Measurements from ENCODE around the gene CRELD2.

CRELD2 gene

GRCh38 chr22:49935561-49935960 is 17.1 kb downstream of the CRELD2 start (continued):
- TF ChIP-seq HIC1 (tag by site-specific recombination; IDR thresholded peaks at IDR 0.05) = no peak
- no peak for TF ChIP-seq MYNN (tag by site-specific recombination; IDR thresholded peaks at IDR 0.05; ENCODE audit: borderline replicate concordance)
- TF ChIP-seq ZNF623 (tag by site-specific recombination; IDR thresholded peaks at IDR 0.05) = no peak
- TF ChIP-seq ZBTB49 (tag by site-specific recombination; IDR thresholded peaks at IDR 0.05; ENCODE audit: low read depth) = no peak
- TF ChIP-seq ZSCAN5A (tag by site-specific recombination; IDR thresholded peaks at IDR 0.05) = no peak

DNA sequence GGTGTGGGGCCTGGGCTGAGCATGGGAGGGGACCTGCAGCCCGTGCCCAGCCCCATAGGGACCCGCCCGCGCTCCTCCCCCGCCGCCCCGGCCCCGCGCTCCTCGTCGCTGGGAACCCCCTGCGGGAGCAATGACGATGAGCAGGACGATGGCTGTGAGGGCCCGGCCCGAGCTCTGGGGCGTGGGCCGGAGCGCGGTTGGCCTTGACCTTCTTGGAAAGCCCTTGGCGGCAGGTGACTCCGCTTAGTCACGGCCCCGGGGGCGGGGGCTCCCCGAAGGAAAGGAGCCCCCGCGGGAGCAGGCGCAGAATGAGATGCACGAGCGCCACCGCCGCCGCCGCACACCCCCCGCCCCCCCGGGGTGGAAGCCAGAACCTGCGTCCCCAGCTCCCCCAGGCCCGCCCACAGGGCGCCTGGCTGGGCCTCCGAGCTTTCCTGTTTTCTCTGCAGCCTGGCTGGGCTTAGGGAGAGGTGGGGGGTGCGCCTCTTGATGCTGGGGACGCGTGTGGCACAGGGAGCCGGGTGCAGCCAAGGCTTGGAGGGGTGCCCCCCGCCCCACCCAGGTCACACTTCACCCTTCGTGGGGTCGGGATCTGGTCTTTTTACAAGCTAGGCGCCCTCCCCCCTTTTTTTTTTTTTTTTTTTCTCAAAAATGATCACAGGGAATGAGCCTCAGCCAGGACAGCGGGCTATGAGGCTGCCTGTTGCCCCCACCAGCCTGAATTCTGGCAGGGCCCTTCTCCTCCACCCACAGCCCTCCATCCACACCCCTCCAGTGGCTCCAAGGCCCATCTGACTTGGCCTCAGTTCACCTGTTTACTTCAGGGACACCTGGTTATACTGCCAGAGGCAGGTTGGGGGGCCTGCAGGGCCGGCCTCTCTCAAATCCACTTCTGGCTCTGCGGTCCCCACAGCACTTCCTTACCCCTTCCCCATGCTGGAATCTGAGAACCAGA is 17.9 kb downstream of the CRELD2 start:
- ChIA-PET POLR2A (interaction anchor here (0.6 to 1.4 kb wide), 2 partner anchors 12 to 24 kb away, joined by 4 to 7 read pairs; partner anchors contain the start of gene PIM3), CTCF (interaction anchor here (0.5 to 1.4 kb wide), 3 partner anchors 89 to 96 kb away, joined by 3 to 9 read pairs (median 3); no protein-coding TSS in a partner anchor)
- Histone ChIP-seq H3K27ac (ENCODE audit: extremely low read depth, low read depth, low read length) (peak overlapping the region; percentile 24; the same call in 1 of the 2 replicates), H3K4me1 (ENCODE audit: control insufficient read depth, insufficient read depth, low read length) (peaks cover 7% of the 10 kb centered on the region), H3K36me3 (ENCODE audit: control insufficient read depth in 2 of 2, insufficient read depth in 1 of 2, low read length in 2 of 2) (no peaks in the 10 kb centered on the region), H3K4me3 (ENCODE audit: low read depth, low read length) (peak overlapping the region; percentile 31), H3K9me3 (ENCODE audit: control insufficient read depth, insufficient read depth, low read depth, low read length) (no peaks in the 10 kb centered on the region)
- TF ChIP-seq SP2 (tag by site-specific recombination; IDR thresholded peaks at IDR 0.05) = peak; percentile 63
- TF ChIP-seq, protein P1, sequence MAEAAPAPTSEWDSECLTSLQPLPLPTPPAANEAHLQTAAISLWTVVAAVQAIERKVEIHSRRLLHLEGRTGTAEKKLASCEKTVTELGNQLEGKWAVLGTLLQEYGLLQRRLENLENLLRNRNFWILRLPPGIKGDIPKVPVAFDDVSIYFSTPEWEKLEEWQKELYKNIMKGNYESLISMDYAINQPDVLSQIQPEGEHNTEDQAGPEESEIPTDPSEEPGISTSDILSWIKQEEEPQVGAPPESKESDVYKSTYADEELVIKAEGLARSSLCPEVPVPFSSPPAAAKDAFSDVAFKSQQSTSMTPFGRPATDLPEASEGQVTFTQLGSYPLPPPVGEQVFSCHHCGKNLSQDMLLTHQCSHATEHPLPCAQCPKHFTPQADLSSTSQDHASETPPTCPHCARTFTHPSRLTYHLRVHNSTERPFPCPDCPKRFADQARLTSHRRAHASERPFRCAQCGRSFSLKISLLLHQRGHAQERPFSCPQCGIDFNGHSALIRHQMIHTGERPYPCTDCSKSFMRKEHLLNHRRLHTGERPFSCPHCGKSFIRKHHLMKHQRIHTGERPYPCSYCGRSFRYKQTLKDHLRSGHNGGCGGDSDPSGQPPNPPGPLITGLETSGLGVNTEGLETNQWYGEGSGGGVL (tag by site-specific recombination; IDR thresholded peaks at IDR 0.05) = peak; percentile 85
- TF ChIP-seq ZBTB26 (tag by site-specific recombination; optimal IDR thresholded peaks at IDR 0.05) = peak; percentile 75
- TF ChIP-seq KLF9 (tag by site-specific recombination; IDR thresholded peaks at IDR 0.05; ENCODE audit: low read depth) = peak; percentile 51
- no peak for TF ChIP-seq ZNF521 (tag by site-specific recombination; IDR thresholded peaks at IDR 0.05)
- TF ChIP-seq ZFHX2 (tag by site-specific recombination; conservative IDR thresholded peaks at IDR 0.05) = peak; percentile 93
- TF ChIP-seq ZIC2 (tag by site-specific recombination; IDR thresholded peaks at IDR 0.05) = peak; percentile 90
- TF ChIP-seq ZNF341 (tag by site-specific recombination; IDR thresholded peaks at IDR 0.05; ENCODE audit: low read depth) = 0 out of 2 replicates have a peak, but pooled peaks have one; percentile 18
- TF ChIP-seq, protein P2, sequence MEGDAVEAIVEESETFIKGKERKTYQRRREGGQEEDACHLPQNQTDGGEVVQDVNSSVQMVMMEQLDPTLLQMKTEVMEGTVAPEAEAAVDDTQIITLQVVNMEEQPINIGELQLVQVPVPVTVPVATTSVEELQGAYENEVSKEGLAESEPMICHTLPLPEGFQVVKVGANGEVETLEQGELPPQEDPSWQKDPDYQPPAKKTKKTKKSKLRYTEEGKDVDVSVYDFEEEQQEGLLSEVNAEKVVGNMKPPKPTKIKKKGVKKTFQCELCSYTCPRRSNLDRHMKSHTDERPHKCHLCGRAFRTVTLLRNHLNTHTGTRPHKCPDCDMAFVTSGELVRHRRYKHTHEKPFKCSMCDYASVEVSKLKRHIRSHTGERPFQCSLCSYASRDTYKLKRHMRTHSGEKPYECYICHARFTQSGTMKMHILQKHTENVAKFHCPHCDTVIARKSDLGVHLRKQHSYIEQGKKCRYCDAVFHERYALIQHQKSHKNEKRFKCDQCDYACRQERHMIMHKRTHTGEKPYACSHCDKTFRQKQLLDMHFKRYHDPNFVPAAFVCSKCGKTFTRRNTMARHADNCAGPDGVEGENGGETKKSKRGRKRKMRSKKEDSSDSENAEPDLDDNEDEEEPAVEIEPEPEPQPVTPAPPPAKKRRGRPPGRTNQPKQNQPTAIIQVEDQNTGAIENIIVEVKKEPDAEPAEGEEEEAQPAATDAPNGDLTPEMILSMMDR (tag by site-specific recombination; IDR thresholded peaks at IDR 0.05) = 0 out of 2 replicates have a peak, but pooled peaks have one; percentile 18
- TF ChIP-seq KLF1 (tag by site-specific recombination; IDR thresholded peaks at IDR 0.05) = peak; percentile 92
- TF ChIP-seq KLF17 (tag by site-specific recombination; IDR thresholded peaks at IDR 0.05) = peak; percentile 84
- TF ChIP-seq HOXD13 (CRISPR knock-in tag; IDR thresholded peaks at IDR 0.05; ENCODE audit: borderline replicate concordance) = no peak
- TF ChIP-seq ZNF362 (tag by site-specific recombination; IDR thresholded peaks at IDR 0.05) = peak; percentile 68
- TF ChIP-seq GLIS1 (tag by site-specific recombination; IDR thresholded peaks at IDR 0.05) = peak; percentile 89
- peak; percentile 61 for TF ChIP-seq OSR2 (tag by site-specific recombination; IDR thresholded peaks at IDR 0.05)

All from HEK293 (cell line).